Natural killer cell (primary cell): ENCODE results near the gene MPC2. TPM values are rescaled to one million over a fixed set of nuclear protein-coding genes. Genes with fewer than 3 reads are reported as not detected.

ENCODE experiments used
- ATAC-seq, 3 donors: fragments of 150-1000 bp in 2 of 3; fragments of 200-7000 bp in 1 of 3; cut with Tn5 transposase; 1 replicate in 1 of 3; 2 replicates in 2 of 3; pipeline ENCODE4 v1.10.0; 2021; ENCODE audit warnings: mild to moderate bottlenecking in 2 of 3, moderate library complexity in 2 of 3
- DNase-seq, 2 donors: peaks; one replicate each; pipeline versions ENCODE4 v3.0.0 to v3.0.0-alpha.2; 2013 to 2021; ENCODE audit warnings: mixed read lengths in 1 of 2
- H3K27ac ChIP-seq: one replicate; pipeline ENCODE4 v1.5.1; 2013; ENCODE audit warnings: mild to moderate bottlenecking, low read length
- H3K27me3 ChIP-seq: one replicate; pipeline ENCODE4 v1.6.1; 2013; ENCODE audit warnings: low read length; ENCODE audit not compliant: control insufficient read depth, insufficient read depth
- H3K36me3 ChIP-seq: one replicate; pipeline ENCODE4 v1.6.1; 2013; ENCODE audit warnings: low read length; ENCODE audit not compliant: control insufficient read depth, insufficient read depth
- H3K4me1 ChIP-seq: one replicate; pipeline ENCODE4 v1.6.1; 2013; ENCODE audit warnings: low read length; ENCODE audit not compliant: control insufficient read depth, insufficient read depth
- H3K4me3 ChIP-seq: one replicate; pipeline ENCODE4 v1.5.1; 2013; ENCODE audit warnings: low read length
- H3K9me3 ChIP-seq: one replicate; pipeline ENCODE4 v1.6.1; 2013; ENCODE audit warnings: low read length; ENCODE audit not compliant: control insufficient read depth, insufficient read depth
- H3K27ac Mint-ChIP-seq, 2 donors: one replicate each; pipeline ENCODE4 v1.8.0; 2022; ENCODE audit warnings: mild to moderate bottlenecking in 2 of 2, mixed read lengths in 2 of 2, moderate library complexity in 1 of 2
- H3K27me3 Mint-ChIP-seq, 2 donors: one replicate each; pipeline ENCODE4 v1.8.0; 2022; ENCODE audit warnings: low read depth in 2 of 2, mixed read lengths in 2 of 2
- H3K36me3 Mint-ChIP-seq: one replicate; pipeline ENCODE4 v1.8.0; 2022; ENCODE audit warnings: mixed read lengths
- H3K4me1 Mint-ChIP-seq, 2 donors: one replicate each; pipeline ENCODE4 v1.8.0; 2022; ENCODE audit warnings: mixed read lengths in 2 of 2
- H3K4me3 Mint-ChIP-seq: one replicate; pipeline ENCODE4 v1.8.0; 2022; ENCODE audit warnings: mild to moderate bottlenecking, moderate library complexity, mixed read lengths
- H3K9me3 Mint-ChIP-seq, 2 donors: one replicate each; pipeline ENCODE4 v1.8.0; 2022; ENCODE audit warnings: mixed read lengths in 2 of 2
- CTCF ChIP-seq: fragments of 200-600 bp; IDR thresholded peaks from one replicate; pipeline ENCODE4 v1.8.0; 2022; ENCODE audit warnings: antibody characterized with exemption
- WGBS: methylation state at CpG from one replicate; pipeline ENCODE4 v1.1.7; 2013; ENCODE audit warnings: missing lambda C conversion rate; ENCODE audit not compliant: insufficient coverage; 5-methylcytosine and 5-hydroxymethylcytosine counted together
- intact Hi-C: fragments of 100-400 bp; cut with micrococcal nuclease; formaldehyde crosslinking; loops from one replicate; pipeline ENCODE4 v1.14.2; 2022
- total RNA-seq, 4 donors: library from RNA; stranded (reverse); fragments of 120-200 nt in 1 of 4; gene quantifications; one replicate each; pipeline versions ENCODE4 v1.2.3 to v1.2.4, GENCODE V29; 2013 to 2022

The MPC2 gene
- total RNA-seq, 3 donors from 2014 or later (not counting 1 experiment from before 2014, with no cell fraction given): 33.1 to 47.4 (median 34.9) TPM

GRCh38 chr1:167943541-167943940 is 6.7 kb upstream of the MPC2 start:
- 95% methylated on average over 9 of the region's 9 CpGs for WGBS
- intact Hi-C loops: no loop called here
- no peak overlapping the region for H3K4me3 Mint-ChIP-seq
- no peaks in the 10 kb centered on the region for H3K36me3 Mint-ChIP-seq
- no peak for TF ChIP-seq CTCF
- no peak for DNase-seq
- peaks cover 28 to 41% of the 10 kb centered on the region in 2 donors for H3K4me1 Mint-ChIP-seq
- H3K9me3 ChIP-seq: no peaks in the 10 kb centered on the region
- no peaks in the 10 kb centered on the region for H3K27me3 ChIP-seq
- no peaks in the 10 kb centered on the region for H3K4me1 ChIP-seq
- no peak overlapping the region for H3K27ac ChIP-seq
- H3K4me3 ChIP-seq: no peak overlapping the region
- no peaks in the 10 kb centered on the region for H3K9me3 Mint-ChIP-seq
- H3K27ac Mint-ChIP-seq: no peak overlapping the region
- no peaks in the 10 kb centered on the region for H3K36me3 ChIP-seq
- ATAC-seq: no peak
- no peaks in the 10 kb centered on the region for H3K27me3 Mint-ChIP-seq

GRCh38 chr1:167940264-167940663 is 3.4 kb upstream of the MPC2 start:
- H3K4me1 ChIP-seq: peaks cover 4% of the 10 kb centered on the region
- H3K27ac Mint-ChIP-seq: no peak overlapping the region
- no peak overlapping the region for H3K4me3 ChIP-seq
- intact Hi-C loops: no loop called here
- H3K27me3 Mint-ChIP-seq: no peaks in the 10 kb centered on the region
- no peaks in the 10 kb centered on the region for H3K27me3 ChIP-seq
- peaks cover 26 to 37% of the 10 kb centered on the region in 2 donors for H3K4me1 Mint-ChIP-seq
- H3K27ac ChIP-seq: no peak overlapping the region
- no peak for TF ChIP-seq CTCF
- no peaks in the 10 kb centered on the region for H3K9me3 ChIP-seq
- H3K9me3 Mint-ChIP-seq: no peaks in the 10 kb centered on the region
- H3K36me3 ChIP-seq: no peaks in the 10 kb centered on the region
- no peak overlapping the region for H3K4me3 Mint-ChIP-seq
- DNase-seq (no peak), ATAC-seq (no peak)
- no peaks in the 10 kb centered on the region for H3K36me3 Mint-ChIP-seq
- 100% methylated on average over 1 of the region's 2 CpGs for WGBS

- peak overlapping the region; percentile 93 for H3K4me3 Mint-ChIP-seq
- intact Hi-C loops: loop anchor here (5.0 kb wide), 2 partner anchors 1061 to 1429 kb away; partner anchors contain the start of genes BLZF1, NME7 and TADA1
- TF ChIP-seq CTCF: no peak
- H3K36me3 Mint-ChIP-seq: no peaks in the 10 kb centered on the region
- no peaks in the 10 kb centered on the region for H3K27me3 ChIP-seq
- ATAC-seq (no peak), DNase-seq (peak in 1 of 2 donors; percentile 8)
- H3K27me3 Mint-ChIP-seq: no peaks in the 10 kb centered on the region
- no CpG with 5 or more reads among the region's 5 CpGs for WGBS
- H3K4me3 ChIP-seq: no peak overlapping the region
- H3K9me3 ChIP-seq: no peaks in the 10 kb centered on the region
- no peak overlapping the region for H3K27ac ChIP-seq
- H3K9me3 Mint-ChIP-seq: no peaks in the 10 kb centered on the region
- H3K4me1 Mint-ChIP-seq: peaks cover 34 to 41% of the 10 kb centered on the region in 2 donors
- H3K27ac Mint-ChIP-seq: peak overlapping the region; percentile 93 to 98
- peaks cover 8% of the 10 kb centered on the region for H3K4me1 ChIP-seq
- H3K36me3 ChIP-seq: no peaks in the 10 kb centered on the region
Measured at GRCh38 chr1:167938080-167938636, 1.3 kb upstream of the MPC2 start.

GRCh38 chr1:167937709-167938010 is 788 bp upstream of the MPC2 start:
- Histone ChIP-seq H3K9me3 (no peaks in the 10 kb centered on the region), H3K27me3 (no peaks in the 10 kb centered on the region), H3K4me1 (peaks cover 8% of the 10 kb centered on the region), H3K36me3 (no peaks in the 10 kb centered on the region), H3K27ac (peak overlapping the region; percentile 95), H3K4me3 (peak overlapping the region; percentile 90)
- DNase-seq: no peak
- intact Hi-C loops: loop anchor here (2.0 to 5.0 kb wide), 4 partner anchors 241 to 1957 kb away; partner anchors contain the start of genes BLZF1, NME7, TADA1 and TIPRL
- 0% methylated on average over 3 of the region's 5 CpGs for WGBS
- no peak for ATAC-seq
- Mint-ChIP-seq H3K27me3 (no peaks in the 10 kb centered on the region), H3K9me3 (no peaks in the 10 kb centered on the region), H3K36me3 (no peaks in the 10 kb centered on the region), H3K4me3 (peak overlapping the region; percentile 93), H3K27ac (peak overlapping the region; percentile 93 to 98), H3K4me1 (peaks cover 34 to 41% of the 10 kb centered on the region in 2 donors)
- TF ChIP-seq CTCF: no peak
